A549 (cell line): ENCODE results near the gene PTPN5. TPM values are rescaled to one million over a fixed set of nuclear protein-coding genes. Genes with fewer than 3 reads are reported as not detected.

ENCODE experiments used
- ATAC-seq, 2 experiments: fragments of 200-7000 bp in 1 of 2; fragments of >200 bp in 1 of 2; cut with Nextera tagmentation in 1 of 2; cut with Tn5 transposase in 1 of 2; 3 replicates each; pipeline versions ENCODE4 v1.8.0 to v1.9.1; 2018 to 2020; ENCODE audit warnings: mild to moderate bottlenecking in 1 of 2, moderate library complexity in 1 of 2
- CTCF ChIA-PET: fragments of 300-600 bp; sonication (Branson Sonifier 250); formaldehyde crosslinking; extraction: SDS; loops from one replicate; lab custom pipeline; 2021; ENCODE audit warnings: antibody characterized with exemption, inconsistent platforms; lab: Yijun Ruan, JAX
- POLR2A ChIA-PET: fragments of 350-600 bp; formaldehyde crosslinking; extraction: SDS; loops from one replicate; lab custom pipeline; 2021; ENCODE audit warnings: antibody characterized with exemption, inconsistent platforms; lab: Yijun Ruan, JAX
- DNase-seq, 2 experiments: peaks; one replicate each; pipeline versions ENCODE4 v3.0.0 to v3.0.0-alpha.2; 2011 to 2016; ENCODE audit warnings: low read depth in 1 of 2, low spot score in 1 of 2
- FAIRE-seq: peaks from 2 replicates; lab custom pipeline; 2011; peaks lifted over from hg19 to GRCh38; lab: Jason Lieb, UNC
- H3K27ac ChIP-seq, 2 experiments: fragments of >200 bp; sonication (Bioruptor Twin); formaldehyde crosslinking; 3 replicates each; pipeline ENCODE4 v1.5.1; 2016 to 2017
- H3K4me1 ChIP-seq: fragments of >200 bp; sonication (Bioruptor Twin); formaldehyde crosslinking; 3 replicates; pipeline ENCODE4 v1.6.1; 2016
- H3K4me2 ChIP-seq: fragments of >200 bp; sonication (Bioruptor Twin); formaldehyde crosslinking; 3 replicates; pipeline ENCODE4 v1.6.1; 2016
- H3K4me3 ChIP-seq: fragments of >200 bp; sonication (Bioruptor Twin); formaldehyde crosslinking; 3 replicates; pipeline ENCODE4 v1.5.1; 2016
- H3K9me3 ChIP-seq: fragments of >200 bp; sonication (Bioruptor Twin); formaldehyde crosslinking; 3 replicates; pipeline ENCODE4 v1.6.1; 2016
- ATOH8 ChIP-seq: fragments of 250-450 bp; sonication (Bioruptor Pico); IDR thresholded peaks from 2 replicates; pipeline ENCODE4 v1.5.0; 2020; ENCODE audit warnings: low read depth, mild to moderate bottlenecking, moderate library complexity
- BCL3 ChIP-seq: fragments of >200 bp; sonication (Bioruptor Twin); formaldehyde crosslinking; IDR thresholded peaks from 3 replicates; pipeline ENCODE4 v1.6.1; 2016
- CBX8 ChIP-seq: fragments of 200-600 bp; sonication (generic); IDR thresholded peaks from 2 replicates; pipeline ENCODE4 v1.6.1; 2016
- CHD4 ChIP-seq: fragments of 200-600 bp; sonication (generic); IDR thresholded peaks from 2 replicates; pipeline ENCODE4 v1.6.1; 2016; ENCODE audit warnings: antibody characterized with exemption, mild to moderate bottlenecking, borderline replicate concordance
- EHF ChIP-seq: fragments of 250-450 bp; sonication (Bioruptor Pico); IDR thresholded peaks from 2 replicates; pipeline ENCODE4 v1.5.0; 2020; ENCODE audit warnings: mild to moderate bottlenecking
- EP300 ChIP-seq, 2 experiments: fragments of >200 bp; sonication (Bioruptor Twin); formaldehyde crosslinking; IDR thresholded peaks; 2 replicates in 1 of 2; 3 replicates in 1 of 2; pipeline ENCODE4 v1.6.1; 2016 to 2017
- ESRRA ChIP-seq: fragments of 150-350 bp; IDR thresholded peaks from 2 replicates; pipeline ENCODE4 v1.6.1; 2014; ENCODE audit warnings: mild to moderate bottlenecking, low read length, borderline replicate concordance
- FOSB ChIP-seq: fragments of 250-450 bp; sonication (Bioruptor Pico); IDR thresholded peaks from 2 replicates; pipeline ENCODE4 v1.5.0; 2020; ENCODE audit warnings: mild to moderate bottlenecking, moderate library complexity
- GATA3 ChIP-seq: IDR thresholded peaks from 2 replicates; pipeline ENCODE4 v1.6.1; 2012; ENCODE audit warnings: borderline replicate concordance
- HEYL ChIP-seq: fragments of 250-450 bp; sonication (Bioruptor Pico); IDR thresholded peaks from 2 replicates; pipeline ENCODE4 v1.8.0; 2021; ENCODE audit warnings: mild to moderate bottlenecking, moderate library complexity
- HOXB5 ChIP-seq: fragments of 250-450 bp; sonication (Bioruptor Pico); IDR thresholded peaks from 2 replicates; pipeline ENCODE4 v1.5.0; 2020; ENCODE audit warnings: mild to moderate bottlenecking, moderate library complexity
- KDM1A ChIP-seq: fragments of 200-600 bp; sonication (generic); IDR thresholded peaks from 2 replicates; pipeline ENCODE4 v1.6.1; 2016; ENCODE audit warnings: low read depth, mild to moderate bottlenecking
- NPAS2 ChIP-seq: fragments of 250-450 bp; sonication (Bioruptor Pico); IDR thresholded peaks from 2 replicates; pipeline ENCODE4 v1.8.0; 2022; ENCODE audit warnings: mild to moderate bottlenecking, moderate library complexity, borderline replicate concordance
- NR3C1 ChIP-seq: fragments of >200 bp; sonication (Bioruptor Twin); formaldehyde crosslinking; IDR thresholded peaks from 3 replicates; pipeline ENCODE4 v1.6.1; 2017
- POLR2A ChIP-seq: IDR thresholded peaks from 2 replicates; pipeline ENCODE4 v1.6.1; 2012; ENCODE audit warnings: mild to moderate bottlenecking, low read length
- POLR2AphosphoS2 ChIP-seq: conservative IDR thresholded peaks from 2 replicates; pipeline ENCODE4 v1.6.1; 2012; ENCODE audit warnings: low read length, improper control_type of control experiment, inconsistent platforms
- RARB ChIP-seq: fragments of 250-450 bp; sonication (Bioruptor Pico); IDR thresholded peaks from 2 replicates; pipeline ENCODE4 v1.8.0; 2021; ENCODE audit warnings: mild to moderate bottlenecking, moderate library complexity
- REST ChIP-seq: fragments of 200-600 bp; sonication (generic); IDR thresholded peaks from 2 replicates; pipeline ENCODE4 v1.6.1; 2016; ENCODE audit warnings: antibody characterized with exemption, mild to moderate bottlenecking, moderate library complexity
- RNF2 ChIP-seq: fragments of 200-600 bp; sonication (generic); IDR thresholded peaks from 2 replicates; pipeline ENCODE4 v1.6.1; 2016; ENCODE audit warnings: low read depth, mild to moderate bottlenecking, antibody characterized with exemption, moderate library complexity, borderline replicate concordance
- SREBF2 ChIP-seq: fragments of 450-650 bp; IDR thresholded peaks from 2 replicates; pipeline ENCODE4 v1.6.1; 2014; ENCODE audit warnings: mild to moderate bottlenecking, moderate library complexity
- TFCP2L1 ChIP-seq: fragments of 250-450 bp; sonication (Bioruptor Pico); IDR thresholded peaks from 2 replicates; pipeline ENCODE4 v1.5.0; 2021; ENCODE audit warnings: mild to moderate bottlenecking
- USF2 ChIP-seq: fragments of 450-650 bp; IDR thresholded peaks from 2 replicates; pipeline ENCODE4 v1.6.1; 2014; ENCODE audit warnings: antibody characterized with exemption
- ZSCAN20 ChIP-seq: fragments of 250-450 bp; sonication (Bioruptor Pico); IDR thresholded peaks from 2 replicates; pipeline ENCODE4 v1.8.0; 2022; ENCODE audit warnings: mild to moderate bottlenecking, moderate library complexity
- WGBS: methylation state at CpG from one replicate; pipeline ENCODE4 v1.1.6; 2017; ENCODE audit errors: missing lambda C conversion rate; 5-methylcytosine and 5-hydroxymethylcytosine counted together
- polyA plus RNA-seq, 4 experiments: library from polyadenylated mRNA; depleted of rRNA in 3 of 4; stranded (reverse); fragments of >200 nt; fragmentation: RNase III in 1 of 4; extraction: RNeasy Plus Mini Kit Qiagen cat#74134 plus additional on column Dnase treatment in 1 of 4; gene quantifications; 2 replicates in 3 of 4; 3 replicates in 1 of 4; pipeline ENCODE4 v1.2.3, GENCODE V29; 2011 to 2017
- TF ChIP-seq, protein P1 (sequence below): IDR thresholded peaks from 2 replicates; pipeline ENCODE4 v1.6.1; 2012; ENCODE audit warnings: low read depth, borderline replicate concordance

The PTPN5 gene
- polyA plus RNA-seq, 2 of the 4 experiments (the other 2 are of a cell fraction): 0.04 TPM; not detected in 1

DNA sequence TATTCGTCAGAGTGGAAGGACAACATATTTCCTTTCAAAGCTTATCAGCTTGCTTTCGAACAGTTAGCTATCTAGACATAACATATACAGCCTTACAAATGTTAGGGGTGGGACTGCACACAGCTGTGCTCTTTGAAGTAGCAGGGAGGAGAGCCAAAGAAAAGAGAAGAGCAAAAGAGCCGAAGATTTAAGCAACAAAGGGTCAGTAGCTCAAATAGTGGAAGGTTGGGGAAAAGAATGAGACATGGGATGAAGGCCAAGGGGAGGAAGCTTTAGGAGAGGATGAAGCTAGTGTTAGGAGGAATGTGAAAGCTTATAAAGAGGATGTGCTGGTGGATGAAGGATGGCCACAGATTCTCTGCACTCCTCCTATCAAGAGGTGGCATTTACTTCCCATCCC lies 33.8 kb downstream of the PTPN5 start:
- no peak for FAIRE-seq
- ATAC-seq: no peak
- no peaks in the 10 kb centered on the region for H3K9me3 ChIP-seq
- ChIA-PET POLR2A (no interaction called here), CTCF (interaction anchor here (0.9 to 13.0 kb wide), 7 partner anchors 14 to 642 kb away, joined by 3 to 137 read pairs (median 4); no protein-coding TSS in a partner anchor)
- TF ChIP-seq RNF2 (no peak), KDM1A (no peak), ATOH8 (no peak), HOXB5 (CRISPR knock-in tag) (no peak), GATA3 (no peak), EP300 (IDR thresholded peaks at IDR 0.05) (no peak)
- TF ChIP-seq, protein P1, sequence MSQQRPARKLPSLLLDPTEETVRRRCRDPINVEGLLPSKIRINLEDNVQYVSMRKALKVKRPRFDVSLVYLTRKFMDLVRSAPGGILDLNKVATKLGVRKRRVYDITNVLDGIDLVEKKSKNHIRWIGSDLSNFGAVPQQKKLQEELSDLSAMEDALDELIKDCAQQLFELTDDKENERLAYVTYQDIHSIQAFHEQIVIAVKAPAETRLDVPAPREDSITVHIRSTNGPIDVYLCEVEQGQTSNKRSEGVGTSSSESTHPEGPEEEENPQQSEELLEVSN: no peak
- TF ChIP-seq, all 56 proteins: peak for 0
- H3K4me3 ChIP-seq: no peak overlapping the region
- no peak for DNase-seq
- 45% methylated on average over 3 of the region's 3 CpGs for WGBS
- H3K27ac ChIP-seq: no peak overlapping the region
- H3K4me1 ChIP-seq: peaks cover 12% of the 10 kb centered on the region; the same call in 1 of the 3 replicates
- no peak overlapping the region for H3K4me2 ChIP-seq

GRCh38 chr11:18756889-18757288 lies 34.7 kb downstream of the PTPN5 start:
- ChIA-PET POLR2A (no interaction called here), CTCF (interaction anchor here (0.7 to 11.5 kb wide), 2 partner anchors 25 to 217 kb away, joined by 3 to 137 read pairs; no protein-coding TSS in a partner anchor)
- H3K4me3 ChIP-seq: no peak overlapping the region
- no peaks in the 10 kb centered on the region for H3K9me3 ChIP-seq
- ATAC-seq (no peak), DNase-seq (no peak), FAIRE-seq (no peak)
- no peak overlapping the region for H3K27ac ChIP-seq
- no peak for TF ChIP-seq NPAS2 (CRISPR knock-in tag)
- TF ChIP-seq BCL3: no peak
- TF ChIP-seq EP300 (IDR thresholded peaks at IDR 0.05): no peak
- TF ChIP-seq USF2: no peak
- TF ChIP-seq POLR2A: no peak
- no peak for TF ChIP-seq TFCP2L1 (CRISPR knock-in tag)
- no peak for TF ChIP-seq FOSB
- no peak for TF ChIP-seq ATOH8
- TF ChIP-seq RARB (CRISPR knock-in tag): no peak
- no peak for TF ChIP-seq NR3C1
- no peak for TF ChIP-seq EHF
- TF ChIP-seq CHD4: no peak
- no peak for TF ChIP-seq SREBF2
- TF ChIP-seq GATA3: no peak
- no peak for TF ChIP-seq POLR2AphosphoS2
- no peak for TF ChIP-seq CBX8
- TF ChIP-seq HEYL (CRISPR knock-in tag): no peak
- TF ChIP-seq ESRRA: no peak
- no peak for TF ChIP-seq ZSCAN20 (CRISPR knock-in tag)
- TF ChIP-seq REST: no peak
- H3K4me2 ChIP-seq: no peak overlapping the region
- H3K4me1 ChIP-seq: peaks cover 6% of the 10 kb centered on the region; the same call in 1 of the 3 replicates
- 77% methylated on average over 2 of the region's 2 CpGs for WGBS
